Stimulated activated CD4-positive, alpha-beta T cell treated with anti-CD3 and anti-CD28 coated beads, Interleukin-15, amount 100 ng/mL, for 48 hours (primary cell): ENCODE results near the gene RASGRF2.
"Not testable (repeated sequence)": the region's sequence is repeated elsewhere in the genome, so short reads cannot be mapped to it uniquely, and the experiment has no call there.

Experiments used
- DNase-seq, 2 donors: peaks; one replicate each; pipeline ENCODE4 v3.0.0-alpha.2; 2020; ENCODE audit warnings: low read depth in 2 of 2

The RASGRF2 gene

GRCh38 chr5:81235287-81236072 lies 275.3 kb downstream of the RASGRF2 start:
- DNase-seq = no peak

- no peak for DNase-seq
Observed at GRCh38 chr5:81238460-81238859, 278.3 kb downstream of the RASGRF2 start.

- no peak for DNase-seq
Observed at GRCh38 chr5:81239613-81240012, 279.4 kb downstream of the RASGRF2 start.

GRCh38 chr5:81241001-81241400 lies 280.8 kb downstream of the RASGRF2 start:
- DNase-seq = no peak

- no peak for DNase-seq
Observed at GRCh38 chr5:81241961-81242648, 281.9 kb downstream of the RASGRF2 start.

- DNase-seq = no peak
Observed at GRCh38 chr5:81242906-81243436, 282.8 kb downstream of the RASGRF2 start.

GRCh38 chr5:81244451-81244850 lies 284.3 kb downstream of the RASGRF2 start:
- no peak for DNase-seq

GRCh38 chr5:81245871-81246235 lies 285.7 kb downstream of the RASGRF2 start:
- DNase-seq = no peak

- no peak for DNase-seq
Observed at GRCh38 chr5:81246697-81247096, 286.5 kb downstream of the RASGRF2 start.

GRCh38 chr5:81247441-81247972 lies 287.3 kb downstream of the RASGRF2 start:
- DNase-seq = no peak

GRCh38 chr5:81249240-81249639 lies 289.1 kb downstream of the RASGRF2 start:
- no peak for DNase-seq

GRCh38 chr5:81250004-81250403 lies 289.8 kb downstream of the RASGRF2 start:
- no peak for DNase-seq

GRCh38 chr5:81251922-81252321 lies 291.8 kb downstream of the RASGRF2 start:
- no peak for DNase-seq

GRCh38 chr5:81252904-81253303 lies 292.7 kb downstream of the RASGRF2 start:
- DNase-seq = no peak

GRCh38 chr5:81253875-81254274 lies 293.7 kb downstream of the RASGRF2 start:
- DNase-seq = no peak

- DNase-seq = no peak
Observed at GRCh38 chr5:81254886-81255559, 294.9 kb downstream of the RASGRF2 start.

GRCh38 chr5:81256766-81257165 lies 296.6 kb downstream of the RASGRF2 start:
- no peak for DNase-seq

GRCh38 chr5:81262796-81263195 lies 302.6 kb downstream of the RASGRF2 start:
- not testable (repeated sequence) for DNase-seq

- DNase-seq = no peak
Observed at GRCh38 chr5:81265101-81265500, 304.9 kb downstream of the RASGRF2 start.

GRCh38 chr5:81268521-81269196 lies 308.5 kb downstream of the RASGRF2 start:
- DNase-seq = no peak

- DNase-seq = no peak
Observed at GRCh38 chr5:81269751-81270393, 309.7 kb downstream of the RASGRF2 start.
